Ramos (cell line): ENCODE measurements around the gene MSX1.
"Not testable (repeated sequence)": the region's sequence is repeated elsewhere in the genome, so short reads cannot be mapped to it uniquely, and the experiment has no call there.

ENCODE experiments used
- in situ Hi-C: fragments of 300-500 bp; cut with MboI; formaldehyde crosslinking; loops from one replicate; pipeline ENCODE4 v1.14.3; 2022; ENCODE audit warnings: low sequenced_read_pairs; ENCODE audit not compliant: unreplicated experiment

Gene MSX1

DNA sequence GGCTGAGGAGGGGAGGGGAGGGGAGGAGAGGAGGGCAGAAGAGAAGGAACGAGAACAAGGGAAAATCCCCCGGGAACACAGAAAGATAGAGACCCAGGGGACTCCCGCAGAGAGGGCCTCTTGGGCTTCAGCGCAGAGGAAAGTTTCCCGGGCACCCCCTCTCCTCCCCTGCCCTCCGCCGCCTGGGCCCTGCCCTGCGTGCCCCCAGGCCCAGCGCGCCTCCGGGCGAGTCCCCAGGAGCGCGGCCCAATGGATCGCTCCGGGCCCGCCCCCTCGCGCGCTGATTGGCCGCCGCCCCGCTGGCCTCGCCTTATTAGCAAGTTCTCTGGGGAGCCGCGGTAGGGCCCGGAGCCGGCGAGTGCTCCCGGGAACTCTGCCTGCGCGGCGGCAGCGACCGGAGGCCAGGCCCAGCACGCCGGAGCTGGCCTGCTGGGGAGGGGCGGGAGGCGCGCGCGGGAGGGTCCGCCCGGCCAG lies at the start of gene MSX1:
Gene MSX1 (plus strand): TSS at position 341 of the 474 bp plus-strand sequence. CDS start 235 bp downstream, outside the sequence.
- in situ Hi-C loops = no loop called here

DNA sequence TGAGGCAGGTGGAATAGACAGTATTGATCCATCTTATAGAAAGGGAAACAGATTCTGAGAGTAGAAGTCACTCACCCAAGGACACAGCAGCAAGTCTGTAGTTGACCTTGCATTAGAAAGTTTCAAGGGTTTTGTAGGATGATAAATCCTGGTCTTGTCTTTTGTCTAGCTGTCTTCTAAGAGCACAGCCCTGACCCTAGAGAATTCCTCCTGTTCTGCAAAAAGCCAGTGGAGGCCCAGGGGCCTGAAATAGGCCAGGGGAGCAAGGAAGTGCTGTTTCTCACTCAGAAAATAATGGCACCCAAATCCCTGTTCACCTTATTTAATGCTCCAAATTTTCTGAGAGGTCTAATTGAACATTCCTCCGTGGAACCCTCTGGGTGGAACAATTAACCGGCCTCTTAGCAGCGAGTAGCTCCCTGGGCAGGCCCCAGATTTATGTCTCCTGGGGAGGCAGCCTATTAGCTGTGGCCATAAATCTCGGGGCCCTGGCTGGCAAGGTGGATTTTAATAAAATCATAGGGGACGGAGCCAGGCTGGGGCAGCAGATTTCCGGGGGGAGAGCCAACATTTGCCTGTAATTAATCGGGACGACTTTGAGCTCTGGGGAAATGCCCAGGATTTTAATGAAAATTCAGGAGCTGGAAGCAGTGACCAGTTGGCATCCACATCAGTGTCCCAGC lies 49.2 kb upstream of the MSX1 start:
- in situ Hi-C loops = no loop called here

DNA sequence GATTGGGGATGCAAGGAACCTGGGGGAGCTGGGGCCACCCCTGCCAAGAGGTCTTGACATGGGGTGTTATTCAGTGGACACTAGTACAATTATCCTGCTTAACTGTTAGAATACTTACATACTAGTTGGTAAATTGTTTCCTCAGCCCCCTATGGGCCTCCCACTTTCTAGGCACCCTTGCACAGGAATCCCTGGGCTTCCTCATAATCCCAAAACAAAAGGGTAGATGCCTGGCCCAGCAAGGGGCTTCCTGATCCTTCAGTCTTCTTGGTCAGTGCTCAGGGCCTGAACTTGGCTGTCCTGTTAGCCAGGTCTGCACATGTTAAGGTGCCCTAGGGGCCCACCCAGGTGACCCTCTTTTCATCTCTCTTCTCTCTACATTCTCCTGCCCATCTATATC lies 48.7 kb upstream of the MSX1 start:
- in situ Hi-C loops = no loop called here

DNA sequence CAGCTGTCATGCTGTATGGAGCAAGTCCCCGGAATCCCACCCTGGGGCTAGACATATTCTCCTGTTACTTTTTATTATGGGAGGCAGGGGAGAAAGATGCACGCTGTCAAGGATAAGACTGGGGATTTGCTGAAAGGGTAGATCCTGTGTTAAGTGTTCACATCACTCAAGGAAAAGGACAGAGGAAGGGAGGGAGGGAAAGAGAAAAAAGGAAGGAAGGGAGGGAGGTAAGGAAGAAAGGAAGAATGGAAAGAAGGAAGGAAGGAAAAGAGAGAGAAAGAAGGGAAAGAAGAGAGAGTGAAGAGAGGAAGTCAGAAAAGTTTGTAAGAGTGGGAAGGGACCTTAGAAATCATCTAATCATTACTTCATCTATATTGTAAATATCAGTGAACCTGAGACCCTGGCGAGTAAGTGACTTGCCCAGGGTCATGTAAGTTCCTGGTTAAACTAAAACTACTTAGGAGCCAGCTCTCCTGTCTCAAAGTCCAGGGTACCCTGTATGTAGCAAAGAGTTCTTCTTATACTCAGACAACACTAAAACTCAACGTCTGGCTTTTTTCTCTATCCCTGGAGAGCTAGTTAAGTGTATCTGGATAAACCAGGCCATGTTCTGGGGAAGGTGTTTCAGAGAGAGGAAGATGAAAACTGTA lies 47.2 kb upstream of the MSX1 start:
- in situ Hi-C loops = no loop called here

DNA sequence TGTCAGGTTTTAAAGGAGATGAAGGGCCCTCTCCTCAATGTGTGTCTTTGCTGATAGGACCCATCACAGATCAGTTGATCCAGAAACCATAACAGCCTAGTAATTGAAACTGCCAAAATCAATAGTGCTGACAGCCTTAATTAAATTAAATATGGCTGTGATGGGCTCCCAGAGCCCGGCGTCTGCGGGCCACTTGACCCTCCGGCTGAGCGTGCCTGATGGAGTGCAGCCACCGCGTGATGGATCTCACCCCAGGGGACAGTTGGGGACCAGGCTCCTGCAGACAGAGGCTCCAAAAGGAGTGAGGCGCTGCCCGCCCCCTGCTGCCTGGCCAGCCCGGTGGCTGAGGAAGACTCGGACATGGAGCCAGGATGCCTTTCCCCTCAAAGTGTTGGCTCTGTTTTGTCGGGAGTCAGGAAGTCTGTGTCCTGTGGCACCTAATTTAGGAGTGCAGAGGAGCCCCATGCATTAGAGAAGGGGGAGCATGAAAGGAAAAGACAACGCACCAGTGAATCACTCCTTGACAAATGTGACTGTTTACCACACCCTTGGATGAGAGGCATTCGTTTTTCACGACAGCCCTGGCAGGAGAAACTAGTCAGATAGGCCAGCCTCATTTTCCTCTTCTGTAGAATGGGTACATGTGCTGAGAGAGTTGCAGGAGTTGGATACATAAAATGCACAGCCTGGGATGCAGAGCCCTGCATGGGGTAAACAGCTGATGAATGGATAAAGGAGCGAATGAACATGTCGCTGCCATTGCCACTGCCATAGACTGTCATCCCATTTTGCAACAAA lies 40.9 kb upstream of the MSX1 start:
- in situ Hi-C loops = no loop called here

DNA sequence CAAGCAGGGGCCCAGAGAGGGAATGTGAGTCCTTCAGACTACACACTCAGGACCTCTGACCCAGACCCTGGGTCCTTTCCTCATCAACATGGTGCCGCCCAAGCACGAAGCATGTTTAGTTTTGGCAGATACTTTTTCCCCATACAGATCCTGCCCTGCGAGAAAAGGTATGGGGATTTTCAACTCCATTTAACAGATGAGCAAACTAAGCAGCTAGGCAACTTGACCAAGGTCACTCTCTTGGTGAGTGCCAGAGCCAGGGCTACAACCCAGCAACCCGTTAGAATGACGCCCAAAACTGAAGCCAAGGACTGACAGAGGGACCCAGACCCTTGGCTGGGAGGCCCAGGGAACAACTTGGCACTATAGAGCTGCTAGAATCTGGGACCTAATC lies 40.3 kb upstream of the MSX1 start:
- in situ Hi-C loops = no loop called here

DNA sequence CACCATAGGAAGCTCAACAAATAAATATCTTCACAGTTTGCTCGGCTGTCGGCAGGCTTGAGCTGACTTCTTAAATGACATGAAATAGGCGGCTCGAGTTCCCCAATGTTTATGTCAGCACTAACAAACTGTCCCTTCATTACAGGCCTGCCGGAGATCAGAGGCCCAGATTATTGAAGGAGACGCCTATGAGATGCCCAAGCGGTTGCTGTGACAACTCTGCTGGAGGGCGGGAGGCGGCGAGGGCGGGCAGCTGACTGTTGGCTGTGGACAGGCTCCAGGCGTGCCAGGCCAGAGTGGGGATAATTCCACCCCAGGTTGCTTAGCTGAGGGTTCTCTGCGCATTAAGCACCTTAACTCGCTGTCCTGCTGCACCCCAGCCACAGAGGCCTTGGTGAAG lies 39.2 kb upstream of the MSX1 start:
- in situ Hi-C loops = no loop called here

DNA sequence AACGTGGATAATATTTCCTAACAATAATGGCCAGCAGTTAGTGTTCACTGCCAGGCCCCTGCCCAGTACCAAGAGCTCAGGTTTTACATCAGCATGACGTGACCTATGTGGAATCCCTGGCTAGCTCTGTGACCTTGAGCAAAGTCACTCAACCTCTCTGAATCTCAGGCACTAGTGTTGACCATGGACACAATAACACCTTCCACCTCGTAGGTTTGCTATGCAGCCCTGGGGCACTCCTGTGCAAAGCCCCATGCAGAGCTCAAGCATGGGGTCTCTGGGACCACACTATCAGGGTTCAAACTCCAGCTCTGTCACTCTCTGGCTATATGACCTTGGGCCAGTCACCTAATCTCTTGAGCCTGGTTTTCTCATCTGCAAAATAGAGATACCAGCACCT lies 38.7 kb upstream of the MSX1 start:
- in situ Hi-C loops = no loop called here

DNA sequence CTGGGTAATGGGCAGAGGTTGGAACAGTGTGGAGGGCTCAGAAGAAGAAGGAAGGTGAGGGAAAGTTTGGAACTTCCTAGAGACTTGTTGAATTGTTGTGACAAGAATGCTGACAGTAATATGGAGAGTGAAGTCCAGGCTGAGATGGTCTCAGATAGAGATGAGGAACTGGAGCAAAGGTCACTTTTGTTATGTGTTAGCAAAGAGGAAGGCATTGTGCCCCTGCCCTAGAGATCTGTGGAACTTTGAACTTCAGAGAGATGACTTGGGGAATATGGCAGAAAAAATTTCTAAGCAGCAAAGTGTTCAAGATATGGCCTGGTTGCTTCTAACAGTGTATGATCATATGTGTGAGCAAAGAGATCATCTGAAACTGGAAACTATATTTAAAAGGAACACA lies 37.9 kb upstream of the MSX1 start:
- in situ Hi-C loops = no loop called here

DNA sequence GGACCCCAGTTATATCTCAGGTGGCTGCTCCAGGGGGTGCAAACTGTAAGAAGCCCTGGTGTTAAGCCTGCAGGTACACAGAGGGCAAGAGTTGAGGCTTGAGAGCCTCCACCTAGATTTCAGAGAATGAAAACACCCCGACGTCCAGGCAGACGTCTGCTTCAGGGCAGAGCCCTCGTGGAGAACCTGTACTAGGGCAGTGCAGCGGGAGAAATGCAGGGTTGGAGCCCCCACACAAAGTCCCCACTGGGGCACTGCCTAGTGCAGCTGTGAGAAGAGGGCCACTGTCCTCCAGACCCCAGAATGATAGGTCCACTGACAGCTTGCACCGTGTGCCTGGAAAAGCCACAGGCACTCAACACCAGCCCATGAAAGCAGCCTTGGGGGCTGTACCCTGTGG lies 37.2 kb upstream of the MSX1 start:
- in situ Hi-C loops = not testable (repeated sequence)

DNA sequence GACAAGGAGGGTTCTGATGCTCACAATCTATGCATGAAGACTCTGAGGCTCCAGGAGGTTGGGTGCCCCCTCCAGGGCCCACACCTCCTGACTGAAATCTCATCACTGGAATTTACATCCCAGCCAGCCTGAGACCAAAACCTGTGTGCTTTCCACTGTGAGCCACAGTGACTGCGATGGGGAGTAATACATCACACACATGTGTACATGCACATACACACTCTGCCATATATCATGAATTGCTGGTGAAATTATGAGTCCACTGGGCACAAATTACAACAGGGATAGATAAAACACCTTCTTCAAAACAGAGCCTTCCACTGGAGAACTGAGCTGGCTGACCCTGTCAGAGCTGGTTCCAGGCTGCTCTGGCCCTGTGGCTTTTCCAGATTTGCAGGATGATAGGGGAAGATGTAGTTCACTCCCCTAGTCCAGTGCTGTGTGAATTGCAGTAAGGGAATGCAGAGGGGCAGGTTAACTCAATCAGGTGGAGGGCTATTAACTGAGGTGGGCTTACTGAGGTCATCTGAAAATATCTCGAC lies 35.8 kb upstream of the MSX1 start:
- in situ Hi-C loops = no loop called here

DNA sequence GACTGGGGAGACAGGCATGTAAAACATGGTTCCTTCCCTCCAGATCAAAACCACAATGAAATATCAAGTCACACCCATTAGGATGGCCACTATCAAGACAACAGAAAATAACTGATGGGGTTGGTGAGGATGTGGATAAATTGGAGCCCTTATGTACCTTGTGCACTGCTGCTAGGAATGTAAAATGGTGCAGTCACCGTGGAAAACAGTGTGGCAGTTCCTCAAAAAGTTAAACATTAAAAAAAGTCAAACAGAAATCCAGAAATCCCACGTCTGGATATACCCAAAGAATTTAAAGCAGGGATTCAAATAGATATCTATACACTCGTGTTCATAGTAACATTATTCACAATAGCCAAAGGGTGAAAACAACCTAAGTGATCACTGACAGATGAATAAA lies 35.2 kb upstream of the MSX1 start:
- in situ Hi-C loops = no loop called here

DNA sequence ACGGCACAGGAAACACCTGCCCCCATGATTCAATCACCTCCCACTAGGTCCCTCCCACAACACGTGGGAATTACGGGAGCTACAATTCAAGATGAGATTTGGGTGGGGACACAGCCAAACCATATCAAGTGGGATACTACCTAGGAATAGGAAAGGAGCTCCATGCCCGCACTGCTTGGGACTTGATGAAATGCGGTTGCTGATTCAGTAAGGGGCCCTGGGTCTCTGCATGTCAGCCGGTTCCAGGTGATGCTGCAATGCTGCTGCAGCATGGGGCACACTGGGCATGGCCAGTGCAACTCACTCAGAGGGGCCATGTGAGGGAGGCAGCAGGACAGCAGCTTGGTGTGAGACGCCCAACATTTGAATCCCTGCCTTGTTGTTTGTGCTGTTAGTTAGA lies 34.0 kb upstream of the MSX1 start:
- in situ Hi-C loops = no loop called here

DNA sequence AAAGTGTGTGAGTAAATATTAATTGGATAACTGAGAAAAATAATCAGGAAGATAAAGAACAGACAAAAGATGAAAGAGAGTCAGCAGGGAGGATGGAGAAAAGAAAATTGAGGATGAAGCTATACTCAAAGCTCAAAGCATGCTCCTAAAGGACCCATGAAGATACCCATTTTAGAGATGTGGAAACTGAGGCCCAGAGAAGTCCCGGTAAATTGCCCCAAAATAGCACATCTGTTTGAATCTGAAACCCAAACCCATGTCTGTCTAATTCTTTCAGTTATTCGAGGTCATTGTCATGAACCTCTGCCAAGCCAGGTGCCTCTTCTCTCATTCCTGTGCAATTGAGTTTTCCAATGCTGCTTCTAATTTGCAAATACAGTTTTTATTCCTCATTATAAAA lies 29.6 kb upstream of the MSX1 start:
- in situ Hi-C loops = no loop called here

DNA sequence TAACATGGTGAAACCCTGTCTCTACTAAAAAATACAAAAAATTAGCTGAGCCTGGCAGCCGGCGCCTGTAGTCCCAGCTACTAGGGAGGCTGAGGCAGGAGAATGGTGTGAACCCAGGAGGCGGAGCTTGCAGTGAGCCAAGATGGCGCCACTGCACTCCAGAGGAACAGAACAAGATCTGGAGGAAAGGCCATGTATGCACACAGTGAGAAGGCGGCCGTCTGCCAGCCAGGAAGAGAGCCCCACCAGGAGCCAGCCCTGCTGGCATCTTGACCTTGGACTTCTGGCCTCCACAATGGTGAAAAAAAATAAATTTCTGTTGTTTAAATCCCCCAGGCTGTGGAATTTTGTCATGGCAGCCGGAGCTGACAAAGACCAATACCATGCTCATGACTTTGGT lies 28.2 kb upstream of the MSX1 start:
- in situ Hi-C loops = no loop called here

DNA sequence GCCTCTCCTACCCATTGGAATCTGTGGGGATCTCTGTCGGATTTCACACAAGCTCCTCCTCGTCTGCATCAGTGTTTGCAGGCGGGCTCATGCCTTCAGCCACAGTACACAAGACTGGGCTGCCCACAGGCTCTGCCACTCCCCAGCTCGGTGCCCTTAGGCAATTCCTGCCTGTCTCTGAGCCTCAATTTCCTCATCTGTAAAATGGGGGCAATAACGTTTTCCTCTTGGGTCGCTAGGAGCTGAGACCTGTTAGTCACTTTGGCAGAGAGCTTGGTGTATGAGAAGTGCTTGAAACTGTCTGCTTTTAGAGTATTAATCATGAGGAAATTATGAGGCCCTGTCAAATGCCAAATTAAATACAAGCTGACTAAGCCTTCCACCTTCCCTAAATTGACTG lies 27.6 kb upstream of the MSX1 start:
- in situ Hi-C loops = no loop called here

DNA sequence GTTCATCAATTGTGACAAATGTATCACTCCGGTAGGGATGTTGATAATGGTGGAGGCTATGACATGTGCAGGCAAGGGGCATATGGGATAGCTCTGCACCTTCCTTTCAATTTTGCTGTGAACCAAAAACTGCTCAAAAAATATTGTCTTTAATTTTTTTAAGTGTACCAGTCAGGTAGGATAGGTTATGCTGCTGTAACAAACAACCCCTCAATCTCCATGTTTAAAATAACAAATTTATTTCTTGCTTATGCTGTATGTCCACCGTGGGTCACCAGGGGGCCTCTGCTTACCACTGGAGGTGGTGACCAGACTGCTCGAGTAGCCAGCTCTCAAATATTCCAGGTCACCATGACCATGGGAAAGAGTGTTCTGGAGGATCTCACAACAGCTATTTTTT lies 23.4 kb upstream of the MSX1 start:
- in situ Hi-C loops = no loop called here

DNA sequence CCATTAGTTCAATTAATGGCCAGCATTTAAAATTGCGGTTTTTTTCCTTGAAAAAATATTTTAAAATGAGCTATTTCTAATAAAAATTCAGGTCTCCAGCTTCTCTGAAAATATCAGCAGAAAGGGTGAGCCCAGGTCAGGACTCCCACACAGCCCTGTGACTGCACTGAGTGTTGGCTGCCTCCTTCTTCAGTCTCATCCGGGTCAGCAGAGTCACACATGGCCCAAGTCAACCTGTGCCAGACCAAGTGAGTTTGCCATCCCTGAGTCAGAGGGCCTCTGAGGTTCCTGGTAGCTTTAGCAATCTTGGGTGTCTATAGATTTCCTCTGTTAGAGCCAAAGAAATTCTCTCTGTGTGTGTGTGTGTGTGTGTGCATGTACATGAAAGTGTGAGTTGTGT lies 22.1 kb upstream of the MSX1 start:
- in situ Hi-C loops = no loop called here

DNA sequence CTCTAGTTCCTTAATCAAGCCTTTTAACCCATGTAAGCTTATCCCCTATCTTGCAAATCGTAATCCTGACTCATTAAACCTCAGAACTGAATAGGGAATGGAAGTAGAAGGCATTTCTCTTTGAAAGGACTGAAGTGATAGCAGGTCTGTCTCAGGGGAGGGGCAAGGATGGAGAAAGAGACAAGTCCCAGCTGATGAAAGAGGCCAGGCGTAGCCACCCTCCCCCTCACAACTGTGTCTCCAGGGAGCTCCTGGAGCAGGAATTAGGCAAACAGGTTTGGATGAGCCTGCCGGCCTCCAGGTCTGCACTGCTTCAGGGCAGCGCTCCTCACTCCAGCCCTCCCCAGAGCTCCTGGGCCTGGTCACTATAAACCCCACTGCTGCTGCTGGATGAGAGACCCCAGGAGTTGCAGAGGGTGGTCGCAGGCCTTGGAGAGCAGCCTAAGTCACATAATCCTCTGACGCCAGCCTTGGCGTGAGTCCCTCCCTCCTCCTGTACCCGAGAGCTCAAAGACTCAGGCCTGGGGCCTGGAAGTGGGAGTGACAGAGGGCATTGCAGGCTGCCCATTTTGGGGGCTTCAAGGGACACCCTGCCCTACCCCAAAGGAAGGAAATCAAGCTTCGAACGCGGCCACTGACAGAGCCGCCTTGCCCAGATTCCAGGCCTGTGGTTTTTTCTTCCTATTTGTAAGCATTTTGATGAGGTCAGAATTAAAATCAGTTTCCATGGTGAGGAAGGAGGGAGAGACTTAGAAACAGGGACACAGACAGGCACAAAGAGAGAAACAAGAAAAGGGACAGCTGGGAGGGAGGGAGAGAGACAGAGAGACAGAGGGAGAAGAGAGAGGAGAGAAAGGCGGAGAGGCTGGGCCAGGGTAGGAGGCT lies 21.2 kb upstream of the MSX1 start:
- in situ Hi-C loops = no loop called here
